Right lobe of liver (tissue), 6 donors: ENCODE results near the gene CYB5B. TPM values are rescaled to one million over a fixed set of nuclear protein-coding genes. Genes with fewer than 3 reads are reported as not detected.
A peak's percentile ranks its signal among the peaks of the same experiment; 100 is the strongest.

Source experiments
- ATAC-seq, 4 donors: fragments of 200-7000 bp; cut with Tn5 transposase; one replicate each; pipeline ENCODE4 v1.9.1; 2020; ENCODE audit warnings: mild to moderate bottlenecking in 4 of 4, moderate library complexity in 4 of 4
- DNase-seq, 3 donors: peaks; one replicate each; pipeline ENCODE4 v3.0.0-alpha.2; 2020
- H3K27ac ChIP-seq, 3 donors: fragments of 200-600 bp; one replicate each; pipeline ENCODE4 v1.8.0; 2022
- H3K27me3 ChIP-seq, 2 donors: fragments of 200-600 bp; one replicate each; pipeline ENCODE4 v1.8.0; 2022
- H3K36me3 ChIP-seq, 4 donors: fragments of 200-600 bp; sonication (generic) in 1 of 4; one replicate each; pipeline versions ENCODE4 v1.5.1 to v1.8.0; 2017 to 2022; ENCODE audit warnings: control low read depth in 1 of 4
- H3K4me1 ChIP-seq, 4 donors: fragments of 200-600 bp; sonication (generic) in 1 of 4; one replicate each; pipeline versions ENCODE4 v1.5.1 to v1.8.0; 2017 to 2022; ENCODE audit warnings: control low read depth in 1 of 4
- H3K4me3 ChIP-seq, 3 donors: fragments of 200-600 bp; one replicate each; pipeline ENCODE4 v1.8.0; 2022
- H3K9me3 ChIP-seq, 4 donors: fragments of 200-600 bp; sonication (generic) in 1 of 4; one replicate each; pipeline versions ENCODE4 v1.5.1 to v1.8.0; 2017 to 2022; ENCODE audit warnings: control low read depth in 1 of 4
- CTCF ChIP-seq, 4 donors: fragments of 200-600 bp in 3 of 4; fragments of 450-650 bp in 1 of 4; IDR thresholded peaks; one replicate each; pipeline versions ENCODE4 v1.5.1 to v1.8.0; 2016 to 2022; ENCODE audit warnings: antibody characterized with exemption in 4 of 4, mild to moderate bottlenecking in 2 of 4
- POLR2A ChIP-seq: fragments of 450-650 bp; IDR thresholded peaks from one replicate; pipeline ENCODE4 v1.6.1; 2017; ENCODE audit warnings: antibody characterized with exemption, mild to moderate bottlenecking
- WGBS: methylation state at CpG from one replicate; pipeline ENCODE4 v1.1.6; 2018; ENCODE audit warnings: low coverage, low lambda C conversion rate; ENCODE audit not compliant: insufficient coverage; ENCODE audit errors: missing lambda C conversion rate; 5-methylcytosine and 5-hydroxymethylcytosine counted together
- intact Hi-C, 2 donors: fragments of 100-400 bp; cut with DNase I; formaldehyde crosslinking; loops; one replicate each; pipeline versions ENCODE4 v1.11.2 to v1.14.1; 2022
- total RNA-seq, 6 experiments: library from RNA; depleted of rRNA in 2 of 6; stranded (reverse); fragments of >200 nt in 2 of 6; fragmentation: NEBNext Ultra II Directional in 3 of 6; extraction: Animal tissue kit (Norgen Biotek cat#: 25700) in 3 of 6; gene quantifications; one replicate each; pipeline versions ENCODE4 v1.1.0 to v1.2.4, GENCODE V29; 2016 to 2023
- donor health status: DM: no; HTN: yes; CAD: no.
- donor health status: DM: no; HTN: no; CAD: no.
- donor health status: DM: no; HTN: no; CAD: no.
- donor health status: DM: no; HTN: yes; CAD: no.
- donor health status: DM: no; HTN: yes; CAD: no.

CYB5B gene
- total RNA-seq, 6 experiments from 2014 or later = 19.1 to 42.1 (median 30.5) TPM

- intact Hi-C loops = no loop called here
- no peak for ATAC-seq
- WGBS = 65% methylated on average over 2 of the region's 2 CpGs
These were observed 89.0 kb downstream of the CYB5B start for GRCh38 chr16:69513180-69513966.

GRCh38 chr16:69514356-69514755, 89.9 kb downstream of the CYB5B start:
- no peak overlapping the region for H3K27ac ChIP-seq
- 85% methylated on average over 5 of the region's 6 CpGs for WGBS
- H3K27me3 ChIP-seq = no peaks in the 10 kb centered on the region
- intact Hi-C loops = no loop called here
- H3K9me3 ChIP-seq = no peaks in the 10 kb centered on the region
- TF ChIP-seq CTCF (IDR thresholded peaks at IDR 0.05) (no peak), POLR2A (no peak)
- ATAC-seq (peak in 3 of 4 donors; percentile 35 to 50 (median 39)), DNase-seq (no peak)
- H3K36me3 ChIP-seq = no peaks in the 10 kb centered on the region
- no peak overlapping the region for H3K4me3 ChIP-seq
- no peaks in the 10 kb centered on the region for H3K4me1 ChIP-seq

More at GRCh38 chr16:69513180-69513966, 89.0 kb downstream of the CYB5B start:
- H3K4me1 ChIP-seq = no peaks in the 10 kb centered on the region
- H3K27ac ChIP-seq = no peak overlapping the region
- no peaks in the 10 kb centered on the region for H3K27me3 ChIP-seq
- H3K4me3 ChIP-seq = no peak overlapping the region
- H3K9me3 ChIP-seq = no peaks in the 10 kb centered on the region
- H3K36me3 ChIP-seq = no peaks in the 10 kb centered on the region
- no peak for DNase-seq
- TF ChIP-seq POLR2A (no peak), CTCF (IDR thresholded peaks at IDR 0.05) (no peak)

Other genes starting within 250 kb of the CYB5B start
- gene SNTB2, start 237.5 kb upstream of the CYB5B start, total RNA-seq = 10 to 100 TPM in 4 of 6 experiments, 1 to 10 TPM in 2; 7.5 to 13.9 (median 10.6) TPM
- gene VPS4A, start 113.3 kb upstream of the CYB5B start, total RNA-seq = 10 to 100 TPM in 5 of 6 experiments, 1 to 10 TPM in 1; 9.6 to 15.3 (median 12.3) TPM
- gene PDF, start 94.0 kb upstream of the CYB5B start, total RNA-seq = 10 to 100 TPM; 13.5 to 38.5 (median 15.7) TPM
- 10 to 100 TPM; 16.0 to 35.5 (median 25.3) TPM for gene COG8, start 85.1 kb upstream of the CYB5B start, total RNA-seq
- gene NIP7, start 84.8 kb upstream of the CYB5B start, total RNA-seq = 10 to 100 TPM in 3 of 6 experiments, 1 to 10 TPM in 3; 6.9 to 11.3 (median 9.4) TPM
- gene TMED6, start 72.8 kb upstream of the CYB5B start, total RNA-seq = 1 to 10 TPM; 1.6 to 9.9 (median 2.6) TPM
- 10 to 100 TPM in 5 of 6 experiments, 1 to 10 TPM in 1; 9.6 to 14.5 (median 13.5) TPM for gene TERF2, start 38.6 kb upstream of the CYB5B start, total RNA-seq
- gene NFAT5, start 141.3 kb downstream of the CYB5B start, total RNA-seq = 10 to 100 TPM; 10.3 to 19.6 (median 14.8) TPM